ENCODE results near the gene SUN2. TPM values are rescaled to one million over a fixed set of nuclear protein-coding genes. Genes with fewer than 3 reads are reported as not detected.

The SUN2 gene
- total and polyA plus RNA-seq, 8 donors: 44.8 to 99.2 (median 76.4) TPM

DNA sequence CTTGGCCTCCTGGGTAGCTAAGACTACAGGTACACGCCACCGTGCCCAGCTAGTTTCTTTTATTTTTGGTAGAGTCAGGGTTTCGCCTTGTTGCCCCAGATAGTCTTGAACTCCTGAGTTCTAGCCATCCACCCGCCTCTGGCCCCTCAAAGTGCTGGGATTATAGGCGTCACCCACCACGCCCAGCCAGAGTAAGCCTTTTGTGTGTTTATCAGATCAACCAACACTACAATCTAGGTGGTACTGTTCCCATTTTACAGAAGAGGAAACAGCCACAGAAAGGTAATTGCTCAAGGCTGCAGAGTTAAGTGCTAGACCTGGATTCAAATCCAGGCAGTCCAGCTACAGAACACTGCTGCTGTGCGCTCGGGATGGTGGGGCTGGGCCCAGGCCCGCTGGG is 70.9 kb downstream of the SUN2 start:
- H3K36me3 ChIP-seq: peaks cover 0 to 40% (median 15%) of the 10 kb centered on the region in 3 donors
- no peak for DNase-seq
- TF ChIP-seq, protein P1, sequence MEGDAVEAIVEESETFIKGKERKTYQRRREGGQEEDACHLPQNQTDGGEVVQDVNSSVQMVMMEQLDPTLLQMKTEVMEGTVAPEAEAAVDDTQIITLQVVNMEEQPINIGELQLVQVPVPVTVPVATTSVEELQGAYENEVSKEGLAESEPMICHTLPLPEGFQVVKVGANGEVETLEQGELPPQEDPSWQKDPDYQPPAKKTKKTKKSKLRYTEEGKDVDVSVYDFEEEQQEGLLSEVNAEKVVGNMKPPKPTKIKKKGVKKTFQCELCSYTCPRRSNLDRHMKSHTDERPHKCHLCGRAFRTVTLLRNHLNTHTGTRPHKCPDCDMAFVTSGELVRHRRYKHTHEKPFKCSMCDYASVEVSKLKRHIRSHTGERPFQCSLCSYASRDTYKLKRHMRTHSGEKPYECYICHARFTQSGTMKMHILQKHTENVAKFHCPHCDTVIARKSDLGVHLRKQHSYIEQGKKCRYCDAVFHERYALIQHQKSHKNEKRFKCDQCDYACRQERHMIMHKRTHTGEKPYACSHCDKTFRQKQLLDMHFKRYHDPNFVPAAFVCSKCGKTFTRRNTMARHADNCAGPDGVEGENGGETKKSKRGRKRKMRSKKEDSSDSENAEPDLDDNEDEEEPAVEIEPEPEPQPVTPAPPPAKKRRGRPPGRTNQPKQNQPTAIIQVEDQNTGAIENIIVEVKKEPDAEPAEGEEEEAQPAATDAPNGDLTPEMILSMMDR (IDR thresholded peaks at IDR 0.05): no peak

More for the DNA sequence above, 70.9 kb downstream of the SUN2 start:
- FAIRE-seq (no peak), ATAC-seq (no peak)
- Histone ChIP-seq H3K4me3 (no peak overlapping the region), H3K9me3 (no peaks in the 10 kb centered on the region), H3K27ac (no peak overlapping the region), H3K27me3 (no peaks in the 10 kb centered on the region), H3K4me1 (peaks cover 0 to 8% (median 4%) of the 10 kb centered on the region in 3 donors)
- 93 to 96% methylated on average over 9 of the region's 9 CpGs for WGBS, 2 donors
- intact Hi-C loops (cut with DNase I): no loop called here

Other genes with a start within 250 kb of the SUN2 start
- 100 to 1,000 TPM; 167 to 331 (median 206) TPM for gene DDX17, start 249.7 kb downstream of the SUN2 start, total RNA-seq
- gene DDX17, start 249.7 kb downstream of the SUN2 start, polyA plus RNA-seq: 100 to 1,000 TPM; 164 to 242 TPM
- under 1 TPM in 3 of 6 donors, not detected in 3; 0.19 to 0.28 (median 0.26) TPM for gene DMC1, start 185.8 kb downstream of the SUN2 start, total RNA-seq
- gene DMC1, start 185.8 kb downstream of the SUN2 start, polyA plus RNA-seq: under 1 TPM in 1 of 2 donors, not detected in 1; 0.14 TPM
- gene FAM227A, start 99.6 kb downstream of the SUN2 start, total RNA-seq: 1 to 10 TPM in 2 of 6 donors, under 1 TPM in 4; 0.22 to 2.0 (median 0.59) TPM
- 1 to 10 TPM in 1 of 2 donors, under 1 TPM in 1; 0.77 to 1.4 TPM for gene FAM227A, start 99.6 kb downstream of the SUN2 start, polyA plus RNA-seq
- gene CBY1, start 99.4 kb downstream of the SUN2 start, total RNA-seq: 10 to 100 TPM; 15.3 to 22.9 (median 17.2) TPM
- gene CBY1, start 99.4 kb downstream of the SUN2 start, polyA plus RNA-seq: 10 to 100 TPM; 36.3 to 37.1 TPM
- 10 to 100 TPM; 21.2 to 35.8 (median 30.9) TPM for gene TOMM22, start 74.0 kb downstream of the SUN2 start, total RNA-seq
- 10 to 100 TPM; 11.6 to 18.6 TPM for gene TOMM22, start 74.0 kb downstream of the SUN2 start, polyA plus RNA-seq
- gene JOSD1, start 55.1 kb downstream of the SUN2 start, total RNA-seq: 10 to 100 TPM; 16.6 to 32.3 (median 22.2) TPM
- gene JOSD1, start 55.1 kb downstream of the SUN2 start, polyA plus RNA-seq: 10 to 100 TPM; 10.9 to 16.8 TPM
- gene GTPBP1, start 50.1 kb downstream of the SUN2 start, total RNA-seq: 10 to 100 TPM; 20.2 to 35.4 (median 28.3) TPM
- 10 to 100 TPM; 14.7 to 36.0 TPM for gene GTPBP1, start 50.1 kb downstream of the SUN2 start, polyA plus RNA-seq
- gene DNAL4, start 38.1 kb upstream of the SUN2 start, total RNA-seq: 10 to 100 TPM in 4 of 6 donors, 1 to 10 TPM in 2; 7.7 to 13.9 (median 10.7) TPM
- 10 to 100 TPM; 12.2 to 16.2 TPM for gene DNAL4, start 38.1 kb upstream of the SUN2 start, polyA plus RNA-seq
- gene NPTXR, start 88.0 kb upstream of the SUN2 start, total RNA-seq: 10 to 100 TPM in 1 of 6 donors, 1 to 10 TPM in 5; 4.2 to 11.0 (median 6.0) TPM
- 1 to 10 TPM; 3.0 to 5.0 TPM for gene NPTXR, start 88.0 kb upstream of the SUN2 start, polyA plus RNA-seq
- 10 to 100 TPM; 22.5 to 44.6 (median 29.2) TPM for gene CBX6, start 116.2 kb upstream of the SUN2 start, total RNA-seq
- gene CBX6, start 116.2 kb upstream of the SUN2 start, polyA plus RNA-seq: 10 to 100 TPM; 23.1 to 29.0 TPM
- gene APOBEC3A, start 201.6 kb upstream of the SUN2 start, total RNA-seq: 1 to 10 TPM in 1 of 6 donors, under 1 TPM in 4, not detected in 1; 0.24 to 1.1 (median 0.64) TPM
- gene APOBEC3A, start 201.6 kb upstream of the SUN2 start, polyA plus RNA-seq: under 1 TPM in 1 of 2 donors, not detected in 1; 0.07 TPM
- 10 to 100 TPM in 1 of 6 donors, 1 to 10 TPM in 4, under 1 TPM in 1; 0.60 to 10.2 (median 2.7) TPM for gene APOBEC3B, start 226.3 kb upstream of the SUN2 start, total RNA-seq
- gene APOBEC3B, start 226.3 kb upstream of the SUN2 start, polyA plus RNA-seq: 1 to 10 TPM; 2.4 to 4.7 TPM

Measured in pancreas (tissue), 10 donors.